COLO668 (cell line): ENCODE results near the gene RXFP1.

Experiments used
- DNase-seq: peaks from one replicate; lab custom pipeline; 2025; ENCODE audit not compliant: unreplicated experiment; lab: John Stamatoyannopoulos, UW

RXFP1 gene

DNA sequence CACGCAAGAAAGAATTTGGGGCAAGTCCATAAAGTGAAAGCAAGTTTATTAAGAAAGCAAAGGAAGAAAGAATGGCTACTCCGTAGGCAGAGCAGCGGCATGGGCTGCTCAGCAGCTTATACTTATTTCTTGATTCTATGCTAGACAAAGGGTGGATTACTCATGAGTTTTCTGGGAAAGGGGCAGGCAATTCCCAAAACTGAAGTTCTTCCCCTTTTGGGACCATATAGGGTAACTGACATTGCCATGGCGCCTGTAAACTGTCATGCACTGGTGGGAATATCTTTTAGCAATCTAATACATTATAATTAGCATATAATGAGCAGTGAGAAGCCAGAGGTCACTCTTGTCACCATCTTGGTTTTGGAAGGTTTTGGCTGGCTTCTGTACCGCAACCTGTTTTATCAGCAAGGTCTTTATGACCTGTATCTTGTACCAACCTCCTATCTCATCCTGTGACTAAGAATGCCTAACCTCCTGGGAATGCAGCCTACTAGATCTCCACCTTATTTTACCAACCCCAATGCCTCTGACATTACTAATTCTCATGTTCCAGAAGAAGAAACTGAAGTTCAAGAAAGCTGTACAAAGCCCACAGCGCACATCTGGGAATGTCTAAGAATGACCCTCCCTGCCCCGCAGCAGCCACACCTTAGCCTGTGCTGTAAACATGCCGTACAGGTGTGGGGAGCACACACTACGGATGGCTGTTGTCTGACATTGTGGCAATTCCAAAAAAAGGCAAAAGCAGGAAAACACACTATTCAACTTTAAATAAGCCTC lies 18.6 kb downstream of the RXFP1 start:
- no peak for DNase-seq

GRCh38 chr4:158541506-158541905 lies 19.8 kb downstream of the RXFP1 start:
- no peak for DNase-seq

DNA sequence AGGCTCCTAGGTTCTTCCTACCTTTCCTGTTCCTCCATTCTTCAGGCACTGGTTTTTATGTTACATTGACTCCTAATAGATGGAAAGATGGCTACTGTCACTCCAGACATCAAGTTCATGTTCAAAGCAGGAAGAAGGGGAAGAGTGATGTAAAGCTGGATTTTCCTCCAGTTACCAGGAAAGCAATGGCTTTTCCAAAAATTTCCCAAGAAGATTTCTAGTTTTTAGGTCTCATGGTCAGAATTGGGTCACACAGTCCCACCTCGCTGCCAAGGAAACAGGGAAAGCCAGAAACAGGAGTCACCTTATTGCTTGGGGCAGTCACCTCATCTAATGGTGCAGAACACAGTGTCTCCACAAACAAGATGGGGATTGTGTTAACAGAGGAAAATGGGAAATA lies 21.5 kb downstream of the RXFP1 start:
- no peak for DNase-seq

- DNase-seq: no peak
Observed at GRCh38 chr4:158544141-158544540, 22.5 kb downstream of the RXFP1 start.

DNA sequence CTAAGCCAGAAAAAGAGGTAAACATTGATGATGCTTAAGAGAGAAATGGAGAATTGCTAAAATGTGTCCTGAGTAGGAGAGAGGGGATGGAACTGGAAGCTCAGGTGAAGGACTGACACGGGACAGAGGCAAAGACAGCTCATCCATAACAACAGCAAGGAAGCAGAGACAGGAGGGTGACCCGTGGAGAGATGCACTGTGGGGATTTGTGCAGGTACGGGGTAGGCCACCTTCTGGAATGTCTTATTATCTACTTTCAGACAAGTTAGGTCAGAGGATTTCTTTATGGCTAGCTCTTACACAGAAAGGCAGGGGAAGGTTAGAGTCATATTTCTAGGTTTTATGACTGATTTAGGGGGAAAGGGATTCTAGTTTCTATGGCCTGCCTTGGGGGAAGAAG lies 31.7 kb downstream of the RXFP1 start:
- no peak for DNase-seq

DNA sequence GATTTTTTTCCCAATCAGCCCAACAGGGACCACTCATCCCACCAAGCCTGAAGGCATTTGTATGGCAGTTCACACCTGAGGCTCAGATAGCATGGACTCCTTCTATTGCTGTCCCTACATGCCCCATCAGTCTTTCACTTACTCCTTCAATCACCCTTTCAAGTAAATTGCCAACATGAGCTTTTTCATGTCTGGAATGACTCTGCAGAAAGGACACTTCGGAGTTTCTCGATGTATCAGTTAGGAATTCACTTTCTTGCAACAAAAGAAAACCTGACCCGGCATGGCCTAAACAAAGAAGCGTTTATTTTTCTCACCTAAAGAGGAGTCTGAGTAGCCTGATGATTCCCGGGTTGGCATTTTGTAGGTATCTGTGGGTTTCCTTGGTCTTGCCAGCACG lies 38.6 kb downstream of the RXFP1 start:
- DNase-seq: no peak

DNA sequence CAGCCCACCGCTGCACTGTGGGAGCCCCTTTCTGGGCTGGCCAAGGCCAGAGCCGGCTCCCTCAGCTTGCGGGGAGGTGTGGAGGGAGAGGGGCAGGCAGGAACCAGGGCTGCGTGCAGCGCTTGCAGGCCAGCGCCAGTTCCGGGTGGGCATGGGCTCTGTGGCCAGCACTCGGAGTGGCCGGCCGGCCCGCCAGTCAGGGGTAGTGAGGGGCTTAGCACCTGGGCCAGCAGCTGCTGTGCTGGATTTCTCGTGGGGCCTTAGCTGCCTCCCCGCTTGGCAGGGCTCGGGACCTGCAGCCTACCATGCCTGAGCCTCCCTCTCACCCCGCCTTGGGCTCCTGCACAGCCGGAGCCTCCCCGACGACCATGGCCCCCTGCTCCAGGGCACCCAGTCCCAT lies 45.2 kb downstream of the RXFP1 start:
- DNase-seq: no peak

DNA sequence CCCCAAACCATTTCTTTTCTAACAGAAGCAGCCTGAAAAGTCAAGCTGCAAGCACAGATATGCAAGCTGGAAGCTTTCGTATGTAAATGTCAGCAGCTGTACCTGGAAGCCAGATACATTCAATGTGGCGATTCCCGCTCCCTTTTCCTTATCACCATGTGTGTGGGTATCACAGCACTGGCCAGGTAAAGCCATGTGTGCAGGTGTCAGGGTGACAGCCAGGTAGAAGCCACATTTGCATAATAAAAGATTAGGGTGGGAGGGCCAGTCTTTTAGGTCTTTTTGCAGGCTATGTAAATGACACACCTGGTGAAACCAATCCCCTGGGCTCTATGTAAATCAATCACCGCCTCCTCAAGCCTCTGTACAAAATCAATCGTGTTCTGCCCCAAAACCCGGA lies 50.1 kb downstream of the RXFP1 start:
- DNase-seq: no peak

DNA sequence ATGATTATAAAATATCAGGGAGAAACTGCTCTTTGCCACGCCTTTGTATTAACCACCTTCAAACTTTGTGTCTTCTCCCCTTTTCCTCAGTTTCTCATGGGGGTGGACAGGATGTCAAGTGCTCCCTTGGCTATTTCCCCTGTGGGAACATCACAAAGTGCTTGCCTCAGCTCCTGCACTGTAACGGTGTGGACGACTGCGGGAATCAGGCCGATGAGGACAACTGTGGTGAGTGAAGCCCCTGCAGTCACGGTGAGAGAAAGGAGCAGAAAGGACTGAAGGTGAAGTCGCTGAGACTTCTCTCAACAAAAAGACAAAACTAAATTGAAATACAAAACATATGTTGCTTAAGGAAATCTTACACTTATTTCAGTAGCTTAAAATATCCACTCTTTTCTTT lies 50.9 kb downstream of the RXFP1 start:
- no peak for DNase-seq

- no peak for DNase-seq
Observed at GRCh38 chr4:158578476-158578875, 56.8 kb downstream of the RXFP1 start.

DNA sequence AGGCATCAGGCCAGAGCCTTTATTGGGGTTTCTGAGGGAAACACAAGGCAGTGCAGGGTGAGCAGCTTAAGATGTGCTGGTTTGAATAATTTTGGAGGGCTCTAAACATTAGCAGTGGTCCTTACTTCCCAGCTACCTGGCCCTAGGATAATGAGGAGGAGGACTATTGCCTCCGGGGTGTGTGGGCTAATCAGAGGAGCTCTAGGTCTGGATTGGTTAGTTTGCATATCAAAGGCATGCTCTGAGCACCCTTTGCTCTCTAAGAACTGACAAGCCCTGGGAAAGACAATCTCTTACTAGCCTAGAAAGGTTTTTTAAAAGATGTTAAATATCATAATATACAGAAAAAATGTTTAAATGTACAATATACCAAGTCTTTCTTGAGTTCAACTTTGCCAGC lies 58.4 kb downstream of the RXFP1 start:
- no peak for DNase-seq

DNA sequence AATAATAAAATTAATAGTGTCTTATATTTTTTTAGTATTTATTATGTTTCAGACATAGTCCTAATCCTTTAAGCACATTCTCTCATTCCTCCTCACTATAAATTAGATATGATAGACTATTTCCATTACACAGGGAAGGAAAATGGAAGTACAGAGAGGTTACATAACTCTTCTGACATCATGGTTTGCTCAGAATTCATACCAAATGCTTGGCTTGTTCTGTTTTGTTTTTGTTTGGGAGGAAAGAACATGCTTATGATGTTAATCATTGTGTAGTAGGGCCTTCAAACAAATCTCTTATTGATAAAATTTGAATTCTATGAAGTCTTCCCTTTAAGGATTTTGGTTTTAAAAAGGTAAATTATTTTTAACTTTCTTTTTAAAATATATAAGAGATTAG lies 59.5 kb downstream of the RXFP1 start:
- no peak for DNase-seq

GRCh38 chr4:158586881-158587280 lies 65.2 kb downstream of the RXFP1 start:
- no peak for DNase-seq

DNA sequence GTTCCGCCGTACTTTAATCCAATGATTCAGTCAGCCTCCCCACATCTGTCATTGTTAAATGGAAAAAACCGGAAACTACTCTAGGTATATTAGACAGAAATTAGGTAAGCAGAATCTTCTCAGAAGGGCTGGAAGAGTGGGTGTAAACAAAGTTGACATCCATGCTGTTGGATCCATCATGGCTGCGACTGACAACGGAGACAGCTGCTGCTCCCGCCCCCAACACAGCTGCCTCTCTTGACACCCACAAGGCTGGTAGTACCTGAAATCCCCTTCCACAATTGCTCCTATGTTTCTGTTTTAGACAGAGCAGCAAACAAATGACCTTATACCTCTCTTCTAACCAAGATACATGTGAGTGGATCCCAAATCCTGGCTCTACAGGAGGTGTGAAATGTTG lies 66.6 kb downstream of the RXFP1 start:
- no peak for DNase-seq

GRCh38 chr4:158588777-158589176 lies 67.1 kb downstream of the RXFP1 start:
- no peak for DNase-seq

GRCh38 chr4:158590306-158590705 lies 68.6 kb downstream of the RXFP1 start:
- no peak for DNase-seq

- no peak for DNase-seq
Observed at GRCh38 chr4:158590824-158591223, 69.1 kb downstream of the RXFP1 start.

GRCh38 chr4:158597879-158598596 lies 76.4 kb downstream of the RXFP1 start:
- no peak for DNase-seq

- DNase-seq: no peak
Observed at GRCh38 chr4:158599150-158599549, 77.5 kb downstream of the RXFP1 start.

DNA sequence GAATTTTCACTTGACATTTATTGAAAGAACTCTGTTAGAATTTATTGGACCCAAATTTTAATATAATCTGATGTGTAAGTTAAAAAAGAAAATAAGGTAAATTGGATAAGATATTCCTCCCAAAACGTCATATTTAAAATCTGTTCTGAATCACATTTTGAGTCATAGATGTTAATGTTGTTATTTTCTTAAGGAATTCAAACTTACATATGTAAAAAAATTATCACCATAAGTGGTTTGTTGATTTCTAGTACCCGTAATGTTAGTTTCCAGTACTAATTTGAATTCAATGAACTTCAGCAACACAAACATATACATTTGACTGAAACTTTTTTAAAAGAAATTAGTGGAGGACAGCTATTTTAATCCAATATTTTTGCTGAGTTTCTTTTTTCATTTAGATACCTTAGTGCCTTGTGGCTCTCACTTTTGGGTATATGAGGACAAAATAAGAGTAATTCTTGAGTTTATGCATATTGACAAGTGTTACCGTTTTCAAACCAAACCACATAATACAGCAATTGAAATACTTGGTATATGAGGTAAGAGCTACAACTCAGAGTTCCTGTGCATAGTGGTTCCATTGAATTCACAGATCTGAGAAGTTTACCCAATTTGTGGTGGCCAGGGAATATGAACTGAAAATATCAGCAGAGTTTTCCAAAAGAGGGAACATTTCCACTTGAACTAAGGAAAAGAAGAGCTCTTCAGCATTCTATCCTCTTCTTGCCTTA lies 78.2 kb downstream of the RXFP1 start:
- no peak for DNase-seq

DNA sequence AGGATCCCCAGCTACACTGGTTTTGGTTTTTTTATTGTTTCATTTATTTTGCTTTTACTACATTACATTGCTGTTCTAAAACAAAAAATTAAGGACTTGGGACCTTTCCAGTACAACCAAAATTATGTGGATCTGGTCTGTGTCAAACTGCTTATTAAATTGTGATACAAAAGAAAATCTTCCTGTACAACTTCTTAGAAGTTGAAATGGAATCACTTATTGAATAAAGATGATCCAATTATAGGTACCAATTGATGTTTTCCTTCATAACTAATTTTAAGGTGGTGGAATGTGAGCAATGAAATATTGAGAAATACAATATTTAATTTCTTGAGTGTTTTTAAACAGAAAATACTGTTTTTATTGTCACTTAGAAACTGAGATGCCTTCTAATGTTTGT lies 82.7 kb downstream of the RXFP1 start:
- no peak for DNase-seq

GRCh38 chr4:158605393-158605792 lies 83.7 kb downstream of the RXFP1 start:
- no peak for DNase-seq
